Skin epidermis (tissue), 12 donors: ENCODE data around the gene SP140.
"Not testable (repeated sequence)": the region's sequence is repeated elsewhere in the genome, so short reads cannot be mapped to it uniquely, and the experiment has no call there.

Experiments
- H3K27ac ChIP-seq, 21 experiments: fragments of 200-600 bp; sonication (generic) in 11 of 21; one replicate each; pipeline ENCODE4 v1.5.0; 2020; ENCODE audit warnings: mild to moderate bottlenecking in 3 of 21, inconsistent platforms in 2 of 21, moderate library complexity in 2 of 21
- H3K4me3 ChIP-seq, 7 experiments: fragments of 200-600 bp; sonication (generic) in 2 of 7; one replicate each; pipeline ENCODE4 v1.5.0; 2020; ENCODE audit warnings: inconsistent platforms in 2 of 7, mild to moderate bottlenecking in 2 of 7, moderate library complexity in 1 of 7

Gene SP140

GRCh38 chr2:230267556-230267955, 42.0 kb downstream of the SP140 start:
- no peak overlapping the region for H3K4me3 ChIP-seq
- no peak overlapping the region for H3K27ac ChIP-seq

- Histone ChIP-seq H3K4me3 (no peak overlapping the region), H3K27ac (no peak overlapping the region)
Measured at GRCh38 chr2:230268606-230269243, 43.2 kb downstream of the SP140 start.

GRCh38 chr2:230269715-230270114, 44.2 kb downstream of the SP140 start:
- Histone ChIP-seq H3K4me3 (no peak overlapping the region), H3K27ac (no peak overlapping the region)

- Histone ChIP-seq H3K27ac (no peak overlapping the region), H3K4me3 (no peak overlapping the region)
Measured at GRCh38 chr2:230282936-230283335, 57.4 kb downstream of the SP140 start.

- Histone ChIP-seq H3K27ac (no peak overlapping the region), H3K4me3 (no peak overlapping the region)
Measured at GRCh38 chr2:230286048-230286447, 60.5 kb downstream of the SP140 start.

GRCh38 chr2:230289311-230289710, 63.8 kb downstream of the SP140 start:
- not testable (repeated sequence) for H3K27ac ChIP-seq, H3K4me3 ChIP-seq

- Histone ChIP-seq H3K27ac (no peak overlapping the region), H3K4me3 (no peak overlapping the region)
Measured at GRCh38 chr2:230295192-230295591, 69.7 kb downstream of the SP140 start.

GRCh38 chr2:230296917-230297316, 71.4 kb downstream of the SP140 start:
- Histone ChIP-seq H3K27ac (no peak overlapping the region), H3K4me3 (no peak overlapping the region)

GRCh38 chr2:230299618-230300017, 74.1 kb downstream of the SP140 start:
- Histone ChIP-seq H3K27ac (no peak overlapping the region), H3K4me3 (no peak overlapping the region)

GRCh38 chr2:230305416-230306275, 80.1 kb downstream of the SP140 start:
- Histone ChIP-seq H3K4me3 (no peak overlapping the region), H3K27ac (no peak overlapping the region)

GRCh38 chr2:230306474-230306873, 80.9 kb downstream of the SP140 start:
- H3K4me3 ChIP-seq = no peak overlapping the region
- H3K27ac ChIP-seq = no peak overlapping the region

- no peak overlapping the region for H3K27ac ChIP-seq
- H3K4me3 ChIP-seq = no peak overlapping the region
Measured at GRCh38 chr2:230307485-230307884, 81.9 kb downstream of the SP140 start.

- Histone ChIP-seq H3K4me3 (no peak overlapping the region), H3K27ac (no peak overlapping the region)
Measured at GRCh38 chr2:230308402-230309000, 83.0 kb downstream of the SP140 start.

GRCh38 chr2:230310792-230311191, 85.3 kb downstream of the SP140 start:
- not testable (repeated sequence) for H3K4me3 ChIP-seq, H3K27ac ChIP-seq

- not testable (repeated sequence) for H3K27ac ChIP-seq, H3K4me3 ChIP-seq
Measured at GRCh38 chr2:230311634-230312033, 86.1 kb downstream of the SP140 start.

- no peak overlapping the region for H3K27ac ChIP-seq
- no peak overlapping the region for H3K4me3 ChIP-seq
Measured at GRCh38 chr2:230312638-230313037, 87.1 kb downstream of the SP140 start.

- no peak overlapping the region for H3K4me3 ChIP-seq
- H3K27ac ChIP-seq = peak overlapping the region in 3 of 21 experiments; percentile 52 to 82 (median 58)
Measured at GRCh38 chr2:230317366-230317765, 91.8 kb downstream of the SP140 start.

GRCh38 chr2:230318190-230319121, 92.9 kb downstream of the SP140 start:
- Histone ChIP-seq H3K27ac (peak overlapping the region in 7 of 21 experiments; percentile 9 to 82 (median 68)), H3K4me3 (no peak overlapping the region)

- Histone ChIP-seq H3K4me3 (no peak overlapping the region), H3K27ac (peak overlapping the region in 7 of 21 experiments; percentile 9 to 82 (median 68))
Measured at GRCh38 chr2:230319211-230319862, 93.8 kb downstream of the SP140 start.
